NCI-H510A (cell line): ENCODE results near the gene ARHGAP1.
A peak's percentile ranks its signal among the peaks of the same experiment; 100 is the strongest.

Experiments
- DNase-seq: peaks from one replicate; lab custom pipeline; 2025; lab: John Stamatoyannopoulos, UW

ARHGAP1 gene

GRCh38 chr11:46700241-46701077 lies at the start of gene ARHGAP1, which contains the start of gene ZNF408:
ARHGAP1 (minus strand) TSS chr11:46700619; CDS start chr11:46696107, 4,512 bp downstream.
ZNF408 (plus strand) TSS chr11:46701031; CDS start chr11:46701048, 17 bp downstream.
- peak; percentile 78 for DNase-seq

GRCh38 chr11:46747150-46747549 lies 46.7 kb upstream of the ARHGAP1 start:
- DNase-seq = no peak

GRCh38 chr11:46745995-46746394 lies 45.6 kb upstream of the ARHGAP1 start:
- DNase-seq = no peak

GRCh38 chr11:46745328-46745727 lies 44.9 kb upstream of the ARHGAP1 start:
- no peak for DNase-seq

GRCh38 chr11:46743693-46744339 lies 43.4 kb upstream of the ARHGAP1 start:
- DNase-seq = no peak

- DNase-seq = no peak
Measured at GRCh38 chr11:46743043-46743442, 42.6 kb upstream of the ARHGAP1 start.

- no peak for DNase-seq
Measured at GRCh38 chr11:46741600-46742484, 41.4 kb upstream of the ARHGAP1 start.

DNA sequence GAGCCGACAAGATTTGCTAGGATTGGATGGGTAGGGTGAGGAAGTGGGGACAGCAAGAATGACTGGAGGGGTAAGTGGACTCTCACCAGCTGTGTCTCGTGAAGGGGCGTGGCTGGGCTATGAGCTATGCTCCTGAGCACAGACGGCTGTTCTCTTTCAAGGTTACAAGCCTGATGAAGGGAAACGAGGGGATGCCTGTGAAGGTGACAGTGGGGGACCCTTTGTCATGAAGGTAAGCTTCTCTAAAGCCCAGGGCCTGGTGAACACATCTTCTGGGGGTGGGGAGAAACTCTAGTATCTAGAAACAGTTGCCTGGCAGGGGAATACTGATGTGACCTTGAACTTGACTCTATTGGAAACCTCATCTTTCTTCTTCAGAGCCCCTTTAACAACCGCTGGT lies 38.5 kb upstream of the ARHGAP1 start:
- DNase-seq = no peak

GRCh38 chr11:46737699-46738098 lies 37.3 kb upstream of the ARHGAP1 start:
- no peak for DNase-seq

GRCh38 chr11:46736615-46737014 lies 36.2 kb upstream of the ARHGAP1 start:
- DNase-seq = no peak

DNA sequence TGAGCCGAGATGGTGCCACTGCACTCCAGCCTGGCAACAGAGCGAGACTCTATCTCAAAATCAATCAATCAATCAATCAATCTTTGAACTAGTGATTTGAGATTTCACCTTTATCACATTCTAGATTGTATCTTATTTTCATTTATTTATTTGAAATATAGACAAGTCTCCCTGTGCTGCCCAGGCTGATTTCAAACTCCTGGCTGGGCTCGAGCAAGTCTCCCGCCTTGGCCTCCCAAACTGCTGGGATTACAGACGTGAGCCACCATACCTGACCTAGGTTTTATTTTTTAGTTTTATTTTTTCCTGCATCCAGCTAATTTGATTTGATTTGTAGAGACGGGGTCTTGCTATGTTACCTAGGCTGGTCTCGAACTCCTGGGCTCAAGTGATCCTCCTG lies 35.7 kb upstream of the ARHGAP1 start:
- DNase-seq = no peak

GRCh38 chr11:46733234-46733633 lies 32.8 kb upstream of the ARHGAP1 start:
- no peak for DNase-seq

- no peak for DNase-seq
Measured at GRCh38 chr11:46731545-46731944, 31.1 kb upstream of the ARHGAP1 start.

DNA sequence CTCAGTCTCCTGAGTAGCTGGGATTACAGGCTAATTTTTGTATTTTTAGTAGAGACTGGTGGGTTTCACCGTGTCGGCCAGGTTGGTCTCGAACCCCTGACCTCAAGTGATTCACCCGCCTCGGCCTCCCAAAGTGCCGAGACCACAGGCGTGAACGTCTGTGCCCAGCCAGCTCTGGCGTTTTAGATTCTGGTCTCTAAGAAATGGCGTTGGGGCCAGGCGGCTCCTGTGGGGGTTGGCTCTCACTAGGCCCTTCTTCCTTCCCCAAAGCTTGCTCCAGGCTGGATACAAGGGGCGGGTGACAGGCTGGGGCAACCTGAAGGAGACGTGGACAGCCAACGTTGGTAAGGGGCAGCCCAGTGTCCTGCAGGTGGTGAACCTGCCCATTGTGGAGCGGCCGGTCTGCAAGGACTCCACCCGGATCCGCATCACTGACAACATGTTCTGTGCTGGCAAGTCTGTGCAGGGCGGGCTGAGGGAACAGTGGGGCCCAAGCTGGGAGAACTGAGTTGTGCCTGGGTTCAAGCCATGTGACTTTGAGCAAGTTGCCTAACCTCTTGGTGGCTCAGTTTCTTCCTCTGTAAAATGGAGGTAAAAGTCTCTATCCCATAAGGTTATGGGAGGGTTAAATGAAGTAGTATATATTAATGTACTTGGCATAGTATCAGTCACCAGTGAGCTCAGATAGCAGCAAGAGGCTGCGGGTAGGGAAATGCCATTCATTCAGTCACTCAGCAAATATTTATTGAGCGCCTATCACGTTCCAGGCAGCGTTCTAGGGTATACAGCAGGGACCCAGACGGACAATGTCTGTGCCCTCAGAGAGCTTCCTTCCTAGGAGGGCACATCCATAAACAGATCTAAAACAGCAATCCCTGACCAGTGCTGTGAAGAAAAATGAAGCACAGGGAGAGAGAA lies 28.9 kb upstream of the ARHGAP1 start:
- DNase-seq = no peak

DNA sequence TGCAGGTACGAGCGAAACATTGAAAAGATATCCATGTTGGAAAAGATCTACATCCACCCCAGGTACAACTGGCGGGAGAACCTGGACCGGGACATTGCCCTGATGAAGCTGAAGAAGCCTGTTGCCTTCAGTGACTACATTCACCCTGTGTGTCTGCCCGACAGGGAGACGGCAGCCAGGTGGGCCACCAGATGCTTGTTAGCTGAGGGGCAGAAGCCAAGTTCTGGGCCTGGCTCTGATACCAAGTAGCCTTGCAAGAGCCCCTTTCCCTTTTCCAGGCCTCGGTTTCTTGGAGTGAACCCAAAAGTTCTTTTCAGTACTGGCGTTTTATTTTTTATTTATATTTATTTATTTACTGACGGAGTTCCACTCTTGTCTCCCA lies 28.2 kb upstream of the ARHGAP1 start:
- no peak for DNase-seq

- no peak for DNase-seq
Measured at GRCh38 chr11:46727952-46728658, 27.7 kb upstream of the ARHGAP1 start.

- no peak for DNase-seq
Measured at GRCh38 chr11:46726206-46726862, 25.9 kb upstream of the ARHGAP1 start.

- no peak for DNase-seq
Measured at GRCh38 chr11:46725338-46726205, 25.2 kb upstream of the ARHGAP1 start.

GRCh38 chr11:46724088-46724487 lies 23.7 kb upstream of the ARHGAP1 start:
- DNase-seq = no peak
